ENCODE data around the gene ADGRB3. TPM values are rescaled to one million over a fixed set of nuclear protein-coding genes. Genes with fewer than 3 reads are reported as not detected.

ADGRB3 gene
- total and polyA plus RNA-seq, 4 donors = 0.21 to 2.3 (median 0.48) TPM

DNA sequence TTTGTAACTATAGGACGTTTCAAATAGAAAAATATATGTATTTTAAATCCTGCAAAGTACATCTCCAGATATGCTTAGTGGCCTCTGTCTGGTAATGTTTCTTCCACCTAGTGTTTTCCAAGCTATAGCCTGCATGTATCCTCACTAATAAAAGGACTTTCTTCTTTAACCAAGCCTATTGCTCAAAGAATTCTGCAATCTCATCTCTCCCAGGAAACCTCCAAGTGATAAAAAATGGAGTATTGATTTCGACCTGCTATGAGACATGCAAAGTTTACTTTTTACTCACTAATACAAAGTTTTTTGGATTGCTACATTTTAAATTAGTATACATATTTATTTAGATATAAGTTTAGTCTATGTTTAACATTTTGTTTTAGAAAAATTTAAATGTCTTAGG is 23.3 kb downstream of the ADGRB3 start:
- Histone ChIP-seq H3K36me3 (ENCODE audit: control insufficient read depth in 4 of 4, insufficient read depth in 3 of 4, low read depth in 1 of 4, low read length in 3 of 4) (no peaks in the 10 kb centered on the region), H3K9ac (ENCODE audit: low read depth in 1 of 2, low read length in 2 of 2) (no peak overlapping the region), H3K4me1 (ENCODE audit: control insufficient read depth in 4 of 4, insufficient read depth in 4 of 4, low read length in 3 of 4) (no peaks in the 10 kb centered on the region), H3K4me3 (ENCODE audit: low read depth in 1 of 3, low read length in 3 of 3) (no peak overlapping the region), H3K9me3 (ENCODE audit: control insufficient read depth in 4 of 4, low read length in 3 of 4) (no peaks in the 10 kb centered on the region), H3K27me3 (ENCODE audit: control insufficient read depth in 4 of 4, insufficient read depth in 4 of 4, low read length in 3 of 4) (no peaks in the 10 kb centered on the region), H3K27ac (ENCODE audit: low read depth in 1 of 2, low read length in 2 of 2) (no peak overlapping the region)
- TF ChIP-seq SP1 (IDR thresholded peaks at IDR 0.05) (no peak), HNF4G (IDR thresholded peaks at IDR 0.05) (no peak), FOXA1 (IDR thresholded peaks at IDR 0.05) (no peak), CTCF (IDR thresholded peaks at IDR 0.05; ENCODE audit: low read depth, low read length, missing input control) (no peak), EGR1 (IDR thresholded peaks at IDR 0.05; ENCODE audit: low read depth in 2 of 2) (no peak), GABPA (IDR thresholded peaks at IDR 0.05 in 1 of 2, conservative IDR thresholded peaks at IDR 0.05 in 1 of 2) (no peak), JUND (IDR thresholded peaks at IDR 0.05) (no peak), RAD21 (IDR thresholded peaks at IDR 0.05) (no peak), ZBTB33 (IDR thresholded peaks at IDR 0.05) (no peak), NR2F2 (IDR thresholded peaks at IDR 0.05) (no peak), ATF3 (IDR thresholded peaks at IDR 0.05) (no peak), YY1 (IDR thresholded peaks at IDR 0.05) (no peak), HNF4A (conservative IDR thresholded peaks at IDR 0.05) (no peak), RXRA (IDR thresholded peaks at IDR 0.05) (no peak)
- TF ChIP-seq, protein P1, sequence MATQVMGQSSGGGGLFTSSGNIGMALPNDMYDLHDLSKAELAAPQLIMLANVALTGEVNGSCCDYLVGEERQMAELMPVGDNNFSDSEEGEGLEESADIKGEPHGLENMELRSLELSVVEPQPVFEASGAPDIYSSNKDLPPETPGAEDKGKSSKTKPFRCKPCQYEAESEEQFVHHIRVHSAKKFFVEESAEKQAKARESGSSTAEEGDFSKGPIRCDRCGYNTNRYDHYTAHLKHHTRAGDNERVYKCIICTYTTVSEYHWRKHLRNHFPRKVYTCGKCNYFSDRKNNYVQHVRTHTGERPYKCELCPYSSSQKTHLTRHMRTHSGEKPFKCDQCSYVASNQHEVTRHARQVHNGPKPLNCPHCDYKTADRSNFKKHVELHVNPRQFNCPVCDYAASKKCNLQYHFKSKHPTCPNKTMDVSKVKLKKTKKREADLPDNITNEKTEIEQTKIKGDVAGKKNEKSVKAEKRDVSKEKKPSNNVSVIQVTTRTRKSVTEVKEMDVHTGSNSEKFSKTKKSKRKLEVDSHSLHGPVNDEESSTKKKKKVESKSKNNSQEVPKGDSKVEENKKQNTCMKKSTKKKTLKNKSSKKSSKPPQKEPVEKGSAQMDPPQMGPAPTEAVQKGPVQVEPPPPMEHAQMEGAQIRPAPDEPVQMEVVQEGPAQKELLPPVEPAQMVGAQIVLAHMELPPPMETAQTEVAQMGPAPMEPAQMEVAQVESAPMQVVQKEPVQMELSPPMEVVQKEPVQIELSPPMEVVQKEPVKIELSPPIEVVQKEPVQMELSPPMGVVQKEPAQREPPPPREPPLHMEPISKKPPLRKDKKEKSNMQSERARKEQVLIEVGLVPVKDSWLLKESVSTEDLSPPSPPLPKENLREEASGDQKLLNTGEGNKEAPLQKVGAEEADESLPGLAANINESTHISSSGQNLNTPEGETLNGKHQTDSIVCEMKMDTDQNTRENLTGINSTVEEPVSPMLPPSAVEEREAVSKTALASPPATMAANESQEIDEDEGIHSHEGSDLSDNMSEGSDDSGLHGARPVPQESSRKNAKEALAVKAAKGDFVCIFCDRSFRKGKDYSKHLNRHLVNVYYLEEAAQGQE (IDR thresholded peaks at IDR 0.05) = no peak
- TF ChIP-seq, protein P2, sequence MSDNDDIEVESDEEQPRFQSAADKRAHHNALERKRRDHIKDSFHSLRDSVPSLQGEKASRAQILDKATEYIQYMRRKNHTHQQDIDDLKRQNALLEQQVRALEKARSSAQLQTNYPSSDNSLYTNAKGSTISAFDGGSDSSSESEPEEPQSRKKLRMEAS (IDR thresholded peaks at IDR 0.05) = no peak
- no peak for DNase-seq (ENCODE audit: low spot score)
- WGBS = 48% methylated on average over 2 of the region's 2 CpGs

GRCh38 chr6:68673255-68673654 is 38.2 kb downstream of the ADGRB3 start:
- Histone ChIP-seq H3K27ac (ENCODE audit: low read depth in 1 of 2, low read length in 2 of 2) (no peak overlapping the region), H3K36me3 (ENCODE audit: control insufficient read depth in 4 of 4, insufficient read depth in 3 of 4, low read depth in 1 of 4, low read length in 3 of 4) (no peaks in the 10 kb centered on the region), H3K27me3 (ENCODE audit: control insufficient read depth in 4 of 4, insufficient read depth in 4 of 4, low read length in 3 of 4) (no peaks in the 10 kb centered on the region), H3K4me1 (ENCODE audit: control insufficient read depth in 4 of 4, insufficient read depth in 4 of 4, low read length in 3 of 4) (no peaks in the 10 kb centered on the region), H3K9me3 (ENCODE audit: control insufficient read depth in 4 of 4, low read length in 3 of 4) (no peaks in the 10 kb centered on the region), H3K9ac (ENCODE audit: low read depth in 1 of 2, low read length in 2 of 2) (no peak overlapping the region), H3K4me3 (ENCODE audit: low read depth in 1 of 3, low read length in 3 of 3) (no peak overlapping the region)
- no peak for DNase-seq (ENCODE audit: low spot score)
- no peak for TF ChIP-seq ATF3 (IDR thresholded peaks at IDR 0.05)
- TF ChIP-seq, protein P1 (IDR thresholded peaks at IDR 0.05) = no peak
- no peak for TF ChIP-seq EGR1 (IDR thresholded peaks at IDR 0.05; ENCODE audit: low read depth in 2 of 2)
- TF ChIP-seq NR2F2 (IDR thresholded peaks at IDR 0.05) = no peak
